ENCODE results near the gene HEATR5B. TPM values are rescaled to one million over a fixed set of nuclear protein-coding genes. Genes with fewer than 3 reads are reported as not detected.

HEATR5B gene
- total and polyA plus RNA-seq, 2 of the 4 experiments (the other 2 are of a cell fraction): 8.3 to 17.9 TPM

- H3K18ac ChIP-seq (ENCODE audit: low read depth, low read length): no peak overlapping the region
- H3K9ac ChIP-seq (ENCODE audit: low read depth, low read length): no peak overlapping the region
- no peak overlapping the region for H4K91ac ChIP-seq (ENCODE audit: insufficient read depth, low read depth, low read length)
- H2AFZ ChIP-seq (replicated peaks; ENCODE audit: low read length, poor library complexity): no peak overlapping the region
- H3K4me2 ChIP-seq (ENCODE audit: low read depth, low read length): no peak overlapping the region
- H3K9me1 ChIP-seq (ENCODE audit: insufficient read depth, low read length): no peaks in the 10 kb centered on the region
- H2AK5ac ChIP-seq (ENCODE audit: low read depth, low read length): no peak overlapping the region
- 100% methylated on average over 1 of the region's 3 CpGs; no CpG with 5 or more reads in 1 of the 2 experiments for WGBS, 2 experiments (ENCODE audit: extremely low coverage in 2 of 2, insufficient read length in 1 of 2)
- peaks cover 11% of the 10 kb centered on the region for H3K36me3 ChIP-seq (ENCODE audit: control insufficient read depth, insufficient read depth, low read length)
- no peaks in the 10 kb centered on the region for H3K4me1 ChIP-seq (ENCODE audit: control insufficient read depth, insufficient read depth, low read length)
- no peak overlapping the region for H2BK20ac ChIP-seq (ENCODE audit: low read depth, low read length)
- no peak for TF ChIP-seq CTCF (conservative IDR thresholded peaks at IDR 0.05; ENCODE audit: low read depth, low read length)
- no peak for TF ChIP-seq POLR2A (IDR thresholded peaks at IDR 0.05; ENCODE audit: low read depth, low read length)
- TF ChIP-seq MXI1 (IDR thresholded peaks at IDR 0.05; ENCODE audit: borderline replicate concordance, low read depth, low read length): no peak
- no peak for TF ChIP-seq MAFK (IDR thresholded peaks at IDR 0.05; ENCODE audit: low read depth, low read length)
- TF ChIP-seq CEBPB (IDR thresholded peaks at IDR 0.05; ENCODE audit: low read depth, low read length): no peak
- no peak for TF ChIP-seq BHLHE40 (IDR thresholded peaks at IDR 0.05; ENCODE audit: low read depth, low read length)
- no peak for TF ChIP-seq USF2 (IDR thresholded peaks at IDR 0.05; ENCODE audit: low read depth, low read length)
- no peak for TF ChIP-seq RFX5 (IDR thresholded peaks at IDR 0.05; ENCODE audit: low read depth, low read length)
- no peak for TF ChIP-seq RAD21 (IDR thresholded peaks at IDR 0.05; ENCODE audit: low read length)
- no peak for TF ChIP-seq MAZ (IDR thresholded peaks at IDR 0.05; ENCODE audit: borderline replicate concordance, low read depth, low read length)
- no peak for TF ChIP-seq RCOR1 (IDR thresholded peaks at IDR 0.05; ENCODE audit: insufficient replicate concordance, low read length)
- TF ChIP-seq FOS (IDR thresholded peaks at IDR 0.05; ENCODE audit: low read depth, low read length): no peak
- H4K8ac ChIP-seq (ENCODE audit: low read depth in 2 of 2, low read length in 2 of 2): no peak overlapping the region
- no peak overlapping the region for H4K5ac ChIP-seq (ENCODE audit: low read depth, low read length)
- ATAC-seq (ENCODE audit: low read depth) (no peak), DNase-seq (no peak)
- no peak overlapping the region for H2AK9ac ChIP-seq (replicated peaks; ENCODE audit: low read depth, low read length, poor library complexity)
- no peak overlapping the region for H3K4ac ChIP-seq (ENCODE audit: low read depth, low read length)
- no peak overlapping the region for H2BK15ac ChIP-seq (ENCODE audit: low read depth, low read length)
- no peaks in the 10 kb centered on the region for H3K27me3 ChIP-seq (ENCODE audit: control insufficient read depth, insufficient read depth, low read length)
- no peak overlapping the region for H3K23ac ChIP-seq (ENCODE audit: low read depth, low read length)
- no peak overlapping the region for H2BK5ac ChIP-seq (ENCODE audit: low read depth, low read length, poor library complexity, severe bottlenecking)
- intact Hi-C loops (cut with micrococcal nuclease): no loop called here
- dilution Hi-C loops (cut with HindIII; ENCODE audit: low sequenced_read_pairs, unreplicated experiment): no loop called here
- H3K27ac ChIP-seq (ENCODE audit: insufficient read depth, low read length): no peak overlapping the region
- H3K4me3 ChIP-seq (ENCODE audit: insufficient read depth, low read depth, low read length): no peak overlapping the region
- CTCF ChIA-PET: no interaction called here
- no peaks in the 10 kb centered on the region for H4K20me1 ChIP-seq (ENCODE audit: insufficient read depth, low read length)
- no TSS peak for BruUV-seq (replicated peaks)
- H3K79me1 ChIP-seq (ENCODE audit: low read depth in 1 of 2, low read length in 2 of 2): peaks cover 0 to 3% of the 10 kb centered on the region in 2 experiments; a peak in 1 of 4 replicates
- no peak overlapping the region for H2BK120ac ChIP-seq (ENCODE audit: low read depth, low read length)
- in situ Hi-C loops (cut with MboI; ENCODE audit: low sequenced_read_pairs): no loop called here
- no peak overlapping the region for H3K56ac ChIP-seq (ENCODE audit: extremely low read depth, insufficient read depth, low read length)
- POLR2A ChIA-PET (ENCODE audit: unreplicated experiment): no interaction called here
- H3K9me3 ChIP-seq (ENCODE audit: control insufficient read depth, insufficient read depth, low read length): no peaks in the 10 kb centered on the region
- no peak overlapping the region for H3K14ac ChIP-seq (replicated peaks; ENCODE audit: low read depth, low read length)
Measured at GRCh38 chr2:37102588-37102987, 18.4 kb upstream of the HEATR5B start.
